Measurements from ENCODE around the gene ATOH1. TPM values are rescaled to one million over a fixed set of nuclear protein-coding genes. Genes with fewer than 3 reads are reported as not detected.
A peak's percentile ranks its signal among the peaks of the same experiment; 100 is the strongest.

ATOH1 gene
- polyA plus RNA-seq, 1 donor from 2014 or later, result not detected

- peaks cover 0 to 12% (median 9%) of the 10 kb centered on the region in 3 donors for H3K4me1 Mint-ChIP-seq
- peaks cover 0 to 4% (median 2%) of the 10 kb centered on the region in 3 donors for H3K9me3 Mint-ChIP-seq
- peaks cover 53% of the 10 kb centered on the region for H3K27me3 Mint-ChIP-seq
- H3K4me3 Mint-ChIP-seq, result peak overlapping the region in 1 of 4 donors; percentile 43
- no peaks in the 10 kb centered on the region for H3K36me3 Mint-ChIP-seq
- no peak overlapping the region for H3K27ac Mint-ChIP-seq
Observed at GRCh38 chr4:93827272-93827947, 1.1 kb upstream of the ATOH1 start.

- peak overlapping the region in 2 of 4 donors; percentile 66 to 68 for H3K4me3 Mint-ChIP-seq
- no peak overlapping the region for H3K27ac Mint-ChIP-seq
- H3K36me3 Mint-ChIP-seq, result no peaks in the 10 kb centered on the region
- H3K4me1 Mint-ChIP-seq, result peaks cover 0 to 12% (median 9%) of the 10 kb centered on the region in 3 donors
- H3K9me3 Mint-ChIP-seq, result peaks cover 0 to 9% (median 2%) of the 10 kb centered on the region in 3 donors
- H3K27me3 Mint-ChIP-seq, result peaks cover 65% of the 10 kb centered on the region
Observed at GRCh38 chr4:93828995-93829819, 654 bp downstream of the ATOH1 start.

GRCh38 chr4:93829820-93830687 lies 1.5 kb downstream of the ATOH1 start:
- Mint-ChIP-seq H3K4me1 (peaks cover 0 to 12% (median 9%) of the 10 kb centered on the region in 3 donors), H3K27ac (no peak overlapping the region), H3K4me3 (peak overlapping the region in 2 of 4 donors; percentile 22 to 68), H3K27me3 (peaks cover 67% of the 10 kb centered on the region), H3K36me3 (no peaks in the 10 kb centered on the region), H3K9me3 (peaks cover 0 to 9% (median 2%) of the 10 kb centered on the region in 3 donors)

- H3K27me3 Mint-ChIP-seq, result peaks cover 68% of the 10 kb centered on the region
- peaks cover 0 to 11% (median 0%) of the 10 kb centered on the region in 3 donors for H3K9me3 Mint-ChIP-seq
- no peak overlapping the region for H3K27ac Mint-ChIP-seq
- peaks cover 0 to 12% (median 9%) of the 10 kb centered on the region in 3 donors for H3K4me1 Mint-ChIP-seq
- no peaks in the 10 kb centered on the region for H3K36me3 Mint-ChIP-seq
- no peak overlapping the region for H3K4me3 Mint-ChIP-seq
Observed at GRCh38 chr4:93831716-93832496, 3.4 kb downstream of the ATOH1 start.

GRCh38 chr4:93834249-93835066 lies 5.9 kb downstream of the ATOH1 start:
- Mint-ChIP-seq H3K27me3 (peaks cover 47% of the 10 kb centered on the region), H3K4me1 (peaks cover 0 to 6% (median 4%) of the 10 kb centered on the region in 3 donors), H3K9me3 (peaks cover 0 to 11% (median 0%) of the 10 kb centered on the region in 3 donors), H3K36me3 (no peaks in the 10 kb centered on the region), H3K4me3 (no peak overlapping the region), H3K27ac (no peak overlapping the region)

- H3K36me3 Mint-ChIP-seq, result peaks cover 2% of the 10 kb centered on the region
- H3K4me3 Mint-ChIP-seq, result no peak overlapping the region
- no peak overlapping the region for H3K27ac Mint-ChIP-seq
- H3K9me3 Mint-ChIP-seq, result peaks cover 0 to 11% (median 0%) of the 10 kb centered on the region in 3 donors
- H3K4me1 Mint-ChIP-seq, result peaks cover 0 to 3% (median 0%) of the 10 kb centered on the region in 3 donors
- peaks cover 39% of the 10 kb centered on the region for H3K27me3 Mint-ChIP-seq
Observed at GRCh38 chr4:93835929-93836328, 7.4 kb downstream of the ATOH1 start.

- H3K36me3 Mint-ChIP-seq, result peaks cover 2% of the 10 kb centered on the region
- no peak overlapping the region for H3K27ac Mint-ChIP-seq
- H3K9me3 Mint-ChIP-seq, result peaks cover 0 to 4% (median 0%) of the 10 kb centered on the region in 3 donors
- no peak overlapping the region for H3K4me3 Mint-ChIP-seq
- H3K4me1 Mint-ChIP-seq, result peaks cover 0 to 3% (median 0%) of the 10 kb centered on the region in 3 donors
- H3K27me3 Mint-ChIP-seq, result peaks cover 11% of the 10 kb centered on the region
Observed at GRCh38 chr4:93839704-93840103, 11.2 kb downstream of the ATOH1 start.

GRCh38 chr4:93841803-93842345 lies 13.3 kb downstream of the ATOH1 start:
- no peak overlapping the region for H3K4me3 Mint-ChIP-seq
- peaks cover 0 to 3% (median 0%) of the 10 kb centered on the region in 3 donors for H3K4me1 Mint-ChIP-seq
- H3K27me3 Mint-ChIP-seq, result peaks cover 2% of the 10 kb centered on the region
- H3K36me3 Mint-ChIP-seq, result peaks cover 2% of the 10 kb centered on the region
- no peak overlapping the region for H3K27ac Mint-ChIP-seq
- peaks cover 0 to 2% (median 0%) of the 10 kb centered on the region in 3 donors for H3K9me3 Mint-ChIP-seq

- Mint-ChIP-seq H3K27me3 (peaks cover 5% of the 10 kb centered on the region), H3K4me1 (peaks cover 0 to 3% (median 0%) of the 10 kb centered on the region in 3 donors), H3K27ac (no peak overlapping the region), H3K4me3 (no peak overlapping the region), H3K9me3 (peaks cover 0 to 2% (median 2%) of the 10 kb centered on the region in 3 donors), H3K36me3 (peaks cover 2% of the 10 kb centered on the region)
Observed at GRCh38 chr4:93842601-93843252, 14.2 kb downstream of the ATOH1 start.

GRCh38 chr4:93843772-93844171 lies 15.2 kb downstream of the ATOH1 start:
- Mint-ChIP-seq H3K4me3 (no peak overlapping the region), H3K27ac (no peak overlapping the region), H3K4me1 (peaks cover 0 to 3% (median 0%) of the 10 kb centered on the region in 3 donors), H3K9me3 (peaks cover 0 to 2% (median 2%) of the 10 kb centered on the region in 3 donors), H3K36me3 (peaks cover 2% of the 10 kb centered on the region), H3K27me3 (peaks cover 5% of the 10 kb centered on the region)

GRCh38 chr4:93852680-93853079 lies 24.1 kb downstream of the ATOH1 start:
- Mint-ChIP-seq H3K9me3 (peaks cover 0 to 3% (median 3%) of the 10 kb centered on the region in 3 donors), H3K36me3 (no peaks in the 10 kb centered on the region), H3K4me3 (no peak overlapping the region), H3K4me1 (no peaks in the 10 kb centered on the region), H3K27ac (no peak overlapping the region), H3K27me3 (peaks cover 3% of the 10 kb centered on the region)

GRCh38 chr4:93855926-93856325 lies 27.4 kb downstream of the ATOH1 start:
- Mint-ChIP-seq H3K27ac (no peak overlapping the region), H3K4me3 (no peak overlapping the region), H3K27me3 (peaks cover 3% of the 10 kb centered on the region), H3K4me1 (no peaks in the 10 kb centered on the region), H3K9me3 (peaks cover 0 to 3% (median 3%) of the 10 kb centered on the region in 3 donors), H3K36me3 (no peaks in the 10 kb centered on the region)

GRCh38 chr4:93865650-93866049 lies 37.1 kb downstream of the ATOH1 start:
- H3K27ac Mint-ChIP-seq, result no peak overlapping the region
- no peaks in the 10 kb centered on the region for H3K27me3 Mint-ChIP-seq

More at GRCh38 chr4:93865650-93866049, 37.1 kb downstream of the ATOH1 start:
- Mint-ChIP-seq H3K4me3 (no peak overlapping the region), H3K4me1 (no peaks in the 10 kb centered on the region), H3K9me3 (peaks cover 0 to 5% (median 4%) of the 10 kb centered on the region in 3 donors), H3K36me3 (peaks cover 2% of the 10 kb centered on the region)
